ENCODE data around the gene ZNF710.
"Not testable (repeated sequence)": the region's sequence is repeated elsewhere in the genome, so short reads cannot be mapped to it uniquely, and the experiment has no call there.

ZNF710 gene

GRCh38 chr15:90001062-90001682, at the start of gene ZNF710:
TSS of gene ZNF710 (plus strand) at chr15:90001324. CDS start at chr15:90067138, 65,814 bp downstream.
- DNase-seq (ENCODE audit: low spot score) = peak; percentile 72

GRCh38 chr15:89954541-89954940, 46.6 kb upstream of the ZNF710 start:
- DNase-seq (ENCODE audit: low spot score) = no peak

GRCh38 chr15:89955449-89955998, 45.6 kb upstream of the ZNF710 start:
- not testable (repeated sequence) for DNase-seq (ENCODE audit: low spot score)

- DNase-seq (ENCODE audit: low spot score) = no peak
Measured at GRCh38 chr15:89958107-89958805, 42.9 kb upstream of the ZNF710 start.

GRCh38 chr15:89963301-89964231, 37.6 kb upstream of the ZNF710 start:
- DNase-seq (ENCODE audit: low spot score) = no peak

DNA sequence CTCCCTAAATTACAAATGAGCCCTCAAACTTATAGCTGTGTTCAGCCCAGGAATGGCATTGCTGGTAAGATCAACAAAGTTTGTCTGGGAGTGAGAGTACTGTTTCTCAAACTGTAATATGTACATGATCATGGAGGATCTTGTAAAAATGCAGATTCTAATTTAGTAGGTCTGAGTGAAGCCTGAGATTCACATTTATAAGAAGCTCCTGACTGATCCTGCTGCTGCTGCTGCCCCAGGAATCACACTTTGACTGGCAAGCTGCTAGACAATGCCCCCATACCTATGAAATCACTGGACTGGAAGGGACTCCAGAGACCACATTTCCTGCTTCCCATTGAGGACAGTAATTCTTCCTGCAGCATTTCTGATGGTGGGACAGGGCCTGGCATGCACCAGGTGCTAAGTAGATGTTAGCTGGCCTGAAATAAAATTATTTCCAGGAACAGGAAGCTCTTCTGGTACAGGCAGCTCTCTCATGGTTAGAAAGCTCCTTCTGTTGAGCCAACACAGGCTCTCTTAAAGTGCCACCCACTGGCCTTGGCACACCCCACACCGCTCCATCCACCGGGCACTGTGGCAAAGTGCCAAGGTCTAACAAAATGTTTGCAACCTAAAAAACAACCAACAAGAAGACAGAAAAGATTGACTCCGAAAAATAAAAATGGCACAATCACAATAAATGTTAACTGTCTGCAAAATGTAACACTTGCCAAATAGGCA, 36.7 kb upstream of the ZNF710 start:
- no peak for DNase-seq (ENCODE audit: low spot score)

DNA sequence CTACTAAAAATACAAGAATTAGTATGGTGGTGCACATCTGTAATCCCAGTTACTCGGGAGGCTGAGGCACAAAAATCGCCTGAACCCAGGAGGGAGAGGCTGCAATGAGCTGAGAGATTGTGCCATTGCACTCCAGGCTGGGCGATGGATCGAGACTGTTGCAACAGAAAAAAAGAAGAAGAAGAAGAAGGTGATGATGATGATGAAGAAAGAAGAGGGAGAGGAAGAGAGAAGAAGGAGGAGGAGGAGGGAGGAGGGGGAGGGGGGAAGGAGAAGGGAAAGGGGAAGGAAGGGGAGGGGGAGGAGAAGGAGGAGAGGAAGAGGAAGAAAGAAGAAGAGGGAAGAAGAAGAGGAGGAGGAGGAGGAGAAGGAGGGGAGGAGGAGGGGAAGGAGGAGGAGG, 33.2 kb upstream of the ZNF710 start:
- no peak for DNase-seq (ENCODE audit: low spot score)

DNA sequence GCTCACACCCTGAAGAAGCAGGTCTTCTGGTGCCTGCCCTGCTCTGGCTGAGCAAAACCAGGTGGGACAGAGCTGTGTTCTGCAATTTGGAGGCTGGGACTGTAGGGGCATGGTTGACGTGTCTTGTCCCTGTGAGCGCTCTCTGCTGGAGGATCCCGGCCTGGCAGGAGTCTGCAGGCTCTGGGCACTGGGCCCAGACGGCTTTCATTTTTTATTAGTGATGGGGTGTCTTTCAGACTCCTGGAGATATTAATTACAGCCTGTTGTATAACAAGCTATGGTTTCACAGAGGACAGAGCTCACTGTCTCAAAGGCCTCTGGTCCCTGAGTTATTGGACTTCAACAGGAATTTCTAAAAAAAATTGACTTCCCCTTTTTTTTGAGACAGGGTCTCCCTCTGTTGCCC, 29.5 kb upstream of the ZNF710 start:
- DNase-seq (ENCODE audit: low spot score) = peak; percentile 83

DNA sequence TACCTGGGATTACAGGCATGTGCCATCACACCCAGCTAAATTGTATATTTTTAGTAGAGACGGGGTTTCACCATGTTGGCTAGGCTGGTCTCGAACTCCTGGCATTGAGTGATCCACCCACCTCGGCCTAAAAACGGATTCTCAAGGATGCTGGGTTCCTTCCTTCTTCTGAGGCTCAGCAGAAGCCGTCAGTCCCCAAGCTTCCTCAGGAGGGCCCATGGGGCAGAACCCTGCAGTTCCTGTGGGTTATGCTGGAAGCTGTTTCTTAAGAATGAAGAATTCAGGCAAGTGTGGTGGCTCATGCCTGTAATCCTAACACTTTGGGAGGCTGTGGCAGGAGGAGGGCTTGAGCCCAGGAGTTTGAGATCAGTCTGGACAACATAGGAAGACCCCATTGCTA, 29.0 kb upstream of the ZNF710 start:
- no peak for DNase-seq (ENCODE audit: low spot score)

GRCh38 chr15:89975482-89976245, 25.5 kb upstream of the ZNF710 start:
- no peak for DNase-seq (ENCODE audit: low spot score)

GRCh38 chr15:89976246-89976600, 24.9 kb upstream of the ZNF710 start:
- no peak for DNase-seq (ENCODE audit: low spot score)

DNA sequence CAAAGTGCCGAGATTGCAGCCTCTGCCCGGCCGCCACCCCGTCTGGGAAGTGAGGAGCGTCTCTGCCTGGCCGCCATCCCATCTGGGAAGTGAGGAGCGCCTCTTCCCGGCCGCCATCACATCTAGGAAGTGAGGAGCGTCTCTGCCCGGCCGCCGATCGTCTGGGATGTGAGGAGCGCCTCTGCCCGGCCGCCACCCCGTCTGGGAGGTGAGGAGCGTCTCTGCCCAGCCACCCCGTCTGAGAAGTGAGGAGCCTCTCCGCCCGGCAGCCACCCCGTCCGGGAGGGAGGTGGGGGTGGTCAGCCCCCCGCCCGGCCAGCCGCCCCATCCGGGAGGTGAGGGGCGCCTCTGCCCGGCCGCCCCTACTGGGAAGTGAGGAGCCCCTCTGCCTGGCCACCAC, 23.3 kb upstream of the ZNF710 start:
- DNase-seq (ENCODE audit: low spot score) = not testable (repeated sequence)

- no peak for DNase-seq (ENCODE audit: low spot score)
Measured at GRCh38 chr15:89978914-89979313, 22.2 kb upstream of the ZNF710 start.

GRCh38 chr15:89980896-89981295, 20.2 kb upstream of the ZNF710 start:
- DNase-seq (ENCODE audit: low spot score) = no peak

DNA sequence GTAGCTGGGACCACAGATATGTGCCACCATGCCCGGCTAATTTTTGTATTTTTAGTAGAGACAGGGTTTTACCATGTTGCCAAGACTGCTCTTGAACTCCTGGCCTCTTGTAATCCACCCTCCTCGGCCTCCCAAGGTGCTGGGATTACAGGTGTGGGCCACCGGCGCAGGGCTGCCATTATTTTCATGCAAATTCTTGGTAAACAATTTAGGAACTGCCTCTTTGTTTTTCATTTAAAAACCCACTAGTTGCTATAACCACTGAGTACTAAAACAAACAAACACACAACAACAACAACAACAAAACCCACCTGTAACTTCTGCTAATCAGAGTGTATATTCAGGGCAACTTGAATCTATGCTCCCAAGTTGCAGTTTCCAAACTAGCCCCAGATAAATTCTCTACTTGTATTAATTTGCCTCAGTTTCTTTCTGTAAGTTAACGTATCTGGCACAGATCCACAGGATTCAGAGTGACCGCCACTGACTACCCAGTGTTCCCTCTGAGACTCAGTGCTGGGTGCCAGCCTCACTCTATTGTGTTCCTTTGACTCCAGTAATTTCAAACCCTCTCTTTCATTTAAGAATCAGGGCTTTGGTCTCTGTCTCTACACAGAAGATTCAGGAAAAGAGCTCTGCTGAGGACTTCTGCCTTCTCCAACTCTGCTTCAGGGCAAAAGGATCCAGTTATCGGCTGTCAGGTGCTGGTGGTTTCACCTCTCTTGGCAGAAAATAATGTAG, 18.6 kb upstream of the ZNF710 start:
- no peak for DNase-seq (ENCODE audit: low spot score)

DNA sequence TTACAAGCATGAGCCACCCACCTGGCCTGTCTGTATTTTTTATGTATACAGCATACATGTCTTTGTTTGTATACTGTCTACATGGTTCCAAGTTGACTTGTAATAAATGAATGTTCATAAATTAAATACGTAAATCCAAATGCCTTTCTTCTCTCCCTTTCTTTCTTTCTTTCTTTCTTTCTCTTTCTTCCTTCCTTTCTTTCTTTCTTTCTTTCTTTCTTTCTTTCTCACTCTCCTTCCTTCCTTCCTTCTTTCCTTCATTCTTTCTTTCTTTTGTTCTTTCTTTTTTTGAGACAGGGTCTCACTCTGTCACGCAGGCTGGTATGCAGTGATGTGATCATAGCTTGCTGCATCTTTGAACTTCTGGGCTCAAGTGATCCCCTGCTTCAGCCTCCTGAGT, 17.1 kb upstream of the ZNF710 start:
- DNase-seq (ENCODE audit: low spot score) = no peak

GRCh38 chr15:89984421-89985010, 16.6 kb upstream of the ZNF710 start:
- no peak for DNase-seq (ENCODE audit: low spot score)

- DNase-seq (ENCODE audit: low spot score) = no peak
Measured at GRCh38 chr15:89985111-89985510, 16.0 kb upstream of the ZNF710 start.

- DNase-seq (ENCODE audit: low spot score) = no peak
Measured at GRCh38 chr15:89991312-89991711, 9.8 kb upstream of the ZNF710 start.

DNA sequence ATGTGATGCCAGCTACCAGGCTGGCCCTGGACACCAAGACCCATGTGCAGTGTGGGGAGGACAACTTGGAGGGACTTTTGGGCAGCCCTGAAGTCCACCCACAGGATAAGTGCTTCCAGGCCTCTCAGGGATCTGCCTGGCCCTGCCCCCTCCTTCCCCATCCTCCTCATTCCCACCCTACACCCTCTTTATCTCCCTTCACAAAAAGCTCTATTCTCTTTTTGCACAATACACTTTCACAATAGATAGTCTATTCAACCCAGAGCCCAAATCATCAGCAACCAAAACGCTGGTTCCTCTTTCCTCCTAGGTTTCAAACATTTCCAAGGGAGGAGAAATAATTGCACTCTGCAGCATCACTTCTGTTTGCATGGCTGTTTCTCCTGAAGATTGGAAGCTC, 7.8 kb upstream of the ZNF710 start:
- no peak for DNase-seq (ENCODE audit: low spot score)

Measured in AG08396 (cell line).